Measurements from ENCODE around the gene DUT.
A peak's percentile ranks its signal among the peaks of the same experiment; 100 is the strongest.
"Not testable (repeated sequence)": the region's sequence is repeated elsewhere in the genome, so short reads cannot be mapped to it uniquely, and the experiment has no call there.

Gene DUT

DNA sequence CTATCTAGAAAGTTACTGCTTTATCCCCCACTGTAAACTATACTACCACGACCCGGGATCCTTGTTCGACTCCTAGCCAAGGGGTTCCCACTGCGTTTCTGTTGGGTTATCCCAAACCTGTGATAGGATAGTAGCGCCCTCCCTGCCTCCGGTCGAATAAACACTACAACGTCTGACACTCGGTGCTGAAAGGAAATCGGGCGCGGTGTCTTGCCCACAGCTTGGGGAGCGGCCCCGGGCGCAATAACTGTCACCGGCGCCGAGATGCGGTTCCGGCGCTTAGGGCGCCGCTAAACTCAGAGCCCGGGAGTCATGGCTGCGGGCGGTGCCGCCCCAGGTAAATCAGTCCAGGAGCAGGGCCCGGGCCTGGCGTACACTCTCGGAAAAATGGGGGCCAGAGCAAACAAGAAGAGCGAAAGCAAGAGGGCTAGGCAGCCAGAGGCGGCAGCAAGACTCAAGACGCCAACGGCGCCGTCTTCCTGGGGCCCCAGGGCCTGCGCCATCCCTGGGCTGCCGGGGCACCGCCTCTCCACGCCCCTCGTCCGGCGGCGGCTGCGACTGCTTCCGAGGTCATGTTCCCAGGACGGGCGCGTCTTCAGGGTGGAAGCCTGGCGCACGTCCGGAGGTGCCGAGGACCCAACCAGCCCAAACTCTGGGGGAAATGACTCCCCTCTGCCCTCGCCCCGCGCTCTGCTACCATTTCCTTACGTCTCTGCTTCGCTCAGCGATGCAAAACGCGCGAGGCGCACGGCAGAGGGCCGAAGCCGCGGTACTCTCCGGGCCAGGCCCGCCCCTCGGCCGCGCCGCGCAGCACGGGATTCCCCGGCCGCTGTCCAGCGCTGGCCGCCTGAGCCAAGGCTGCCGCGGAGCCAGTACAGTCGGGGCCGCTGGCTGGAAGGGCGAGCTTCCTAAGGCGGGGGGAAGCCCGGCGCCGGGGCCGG lies at the start of gene DUT:
Gene DUT (plus strand): TSS at position 575 of the 941 bp plus-strand sequence. CDS start 87 bp downstream, at position 662.
- DNase-seq, result peak; percentile 83

- no peak for DNase-seq
Observed at GRCh38 chr15:48281674-48282073, 49.6 kb upstream of the DUT start.

GRCh38 chr15:48282216-48282615 lies 49.0 kb upstream of the DUT start:
- no peak for DNase-seq

DNA sequence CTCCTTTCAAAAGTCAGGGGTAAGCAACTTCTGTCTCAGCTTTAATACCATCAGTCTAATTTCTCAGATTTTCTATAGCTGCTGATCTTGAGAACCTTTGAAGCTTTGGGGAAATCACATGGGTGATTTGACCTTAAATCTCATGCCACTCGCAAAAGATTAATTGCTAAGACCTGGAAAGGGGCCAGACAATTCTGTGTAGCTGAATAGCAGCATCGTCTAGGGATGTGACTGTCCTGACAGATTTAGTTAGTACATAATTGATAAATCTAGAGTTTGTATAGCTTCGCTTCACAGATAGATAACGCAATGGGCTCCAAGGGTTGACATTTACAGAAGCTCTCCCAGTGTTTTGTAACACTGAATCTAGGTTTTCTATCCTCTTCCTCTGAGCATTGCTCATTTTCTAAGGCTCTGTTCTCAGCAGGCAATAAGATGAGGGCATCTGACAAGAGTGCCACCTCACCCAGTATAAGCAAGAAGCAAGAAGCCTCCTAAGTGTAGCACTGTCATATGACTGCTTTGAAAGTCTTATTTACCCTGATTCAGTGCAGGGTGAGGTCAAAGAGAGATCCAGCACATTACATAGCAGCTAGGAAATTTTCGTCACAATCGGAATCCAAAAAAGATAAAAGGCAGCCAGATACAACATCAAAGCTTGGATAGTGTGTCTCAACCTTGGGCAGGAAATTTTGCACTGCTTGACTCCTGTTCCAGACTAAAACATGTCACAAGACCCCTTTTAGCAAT lies 47.7 kb upstream of the DUT start:
- no peak for DNase-seq

- DNase-seq, result peak; percentile 87
Observed at GRCh38 chr15:48285329-48286214, 45.7 kb upstream of the DUT start.

DNA sequence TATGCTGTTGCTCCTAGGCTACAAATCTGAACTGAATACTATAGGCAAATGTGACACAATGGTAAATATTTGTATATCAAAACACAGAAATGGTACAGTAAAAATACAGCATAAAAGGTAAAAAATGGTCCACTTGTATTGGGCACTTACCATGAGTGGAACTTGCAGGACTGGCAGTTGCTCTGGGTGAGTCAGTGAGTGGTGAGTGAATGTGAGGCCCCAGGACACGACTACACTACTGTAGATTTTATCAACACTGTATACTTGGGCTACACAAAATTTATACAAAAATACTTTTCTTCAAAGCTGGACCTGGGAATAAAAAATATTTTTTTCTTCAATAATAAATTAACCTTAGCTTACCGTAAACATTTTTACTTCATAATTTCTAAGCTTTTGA lies 41.6 kb upstream of the DUT start:
- no peak for DNase-seq

GRCh38 chr15:48292458-48292857 lies 38.8 kb upstream of the DUT start:
- no peak for DNase-seq

DNA sequence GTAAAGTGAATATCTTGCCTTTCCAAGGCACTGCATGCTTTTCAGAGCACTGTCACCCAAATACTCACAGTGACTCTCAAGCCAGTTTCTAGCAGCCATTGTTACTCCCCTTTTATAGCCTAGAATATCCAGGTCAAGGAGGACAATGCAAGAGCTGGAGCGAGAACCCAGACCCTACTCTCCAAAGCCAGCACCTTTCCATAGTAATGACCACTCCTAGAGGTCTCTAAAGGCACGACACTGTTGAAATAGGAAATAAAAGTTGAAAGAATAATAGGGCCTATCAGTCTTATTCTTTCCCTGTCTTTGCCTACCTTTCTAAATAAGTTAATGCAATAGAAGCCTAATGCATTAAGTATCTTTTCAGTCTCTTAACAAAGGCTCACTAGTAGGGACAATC lies 33.6 kb upstream of the DUT start:
- no peak for DNase-seq

DNA sequence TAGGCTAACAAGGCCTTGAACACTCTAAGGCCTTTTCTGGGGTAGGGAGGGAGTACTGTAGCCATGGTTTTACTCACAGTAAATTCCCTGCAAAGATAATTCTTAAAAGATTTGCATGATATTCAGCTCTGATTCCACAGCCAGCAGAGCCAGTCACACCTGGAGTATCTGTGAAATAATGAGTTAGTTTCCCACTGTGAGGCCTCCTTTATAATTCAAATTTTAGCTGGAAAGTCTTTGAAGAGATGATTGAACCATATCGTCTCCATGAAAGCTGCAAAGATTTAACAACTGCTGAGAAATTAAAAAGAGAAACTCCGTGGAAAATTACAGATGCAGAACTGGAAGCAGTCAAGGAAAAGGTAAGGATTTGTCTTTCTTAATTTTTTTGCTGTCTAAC lies 32.3 kb upstream of the DUT start:
- DNase-seq, result no peak

DNA sequence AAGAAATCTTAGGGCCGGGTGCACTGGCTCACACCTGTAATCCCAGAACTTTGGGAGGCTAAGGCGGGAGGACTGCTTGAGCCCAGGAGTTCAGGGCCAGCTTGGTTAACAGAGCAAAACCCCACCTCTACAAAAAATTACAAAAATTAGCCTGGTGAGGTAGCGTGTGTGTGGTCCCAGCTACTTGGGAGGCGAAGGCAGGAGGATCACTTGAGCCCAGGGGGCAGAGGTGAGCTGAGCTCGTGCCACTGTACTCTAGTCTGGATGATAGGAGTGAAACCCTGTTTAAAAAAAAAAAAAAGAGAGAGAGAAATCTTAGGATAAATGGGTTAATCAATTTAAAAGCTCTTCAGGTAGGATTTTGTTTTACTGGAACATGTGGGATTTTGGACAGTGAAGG lies 31.2 kb upstream of the DUT start:
- no peak for DNase-seq

DNA sequence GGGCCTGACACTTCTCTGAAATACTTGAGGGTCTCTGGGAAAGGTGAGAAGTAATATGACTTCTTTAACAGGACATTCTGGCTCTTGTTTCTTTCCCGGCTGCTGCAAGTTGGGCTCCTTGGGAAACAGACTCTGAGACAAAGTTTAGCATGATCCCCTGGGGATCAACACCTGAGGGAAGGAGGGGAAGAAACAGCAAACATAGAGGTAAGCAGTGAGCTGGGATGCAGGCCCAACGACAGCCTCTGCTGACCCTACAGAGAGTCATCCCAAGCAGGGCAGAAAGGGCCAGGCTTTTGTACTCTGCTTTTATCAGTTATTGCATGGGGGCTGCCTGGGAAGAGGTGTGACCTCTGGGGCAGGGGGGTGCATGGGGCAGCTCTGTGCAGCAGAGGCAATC lies 26.8 kb upstream of the DUT start:
- no peak for DNase-seq

DNA sequence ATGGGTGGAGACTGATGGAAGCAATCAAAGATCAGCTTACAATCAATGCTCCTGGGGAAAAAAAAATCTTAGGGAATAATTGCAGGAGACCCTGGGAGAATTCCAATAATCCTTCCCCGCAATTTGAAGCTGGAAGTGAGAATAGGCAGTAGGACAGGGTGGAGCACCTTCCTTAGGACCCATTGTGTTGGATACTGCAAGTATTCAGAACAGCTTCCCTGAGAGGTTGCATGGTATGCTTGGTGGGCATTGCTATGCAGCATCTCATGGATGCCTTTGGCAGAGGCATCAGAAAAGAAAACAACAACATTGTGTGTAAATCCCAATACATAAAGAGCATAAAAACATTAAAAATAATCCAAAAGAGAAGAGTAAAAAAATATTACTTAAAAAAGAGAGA lies 24.6 kb upstream of the DUT start:
- DNase-seq, result no peak

DNA sequence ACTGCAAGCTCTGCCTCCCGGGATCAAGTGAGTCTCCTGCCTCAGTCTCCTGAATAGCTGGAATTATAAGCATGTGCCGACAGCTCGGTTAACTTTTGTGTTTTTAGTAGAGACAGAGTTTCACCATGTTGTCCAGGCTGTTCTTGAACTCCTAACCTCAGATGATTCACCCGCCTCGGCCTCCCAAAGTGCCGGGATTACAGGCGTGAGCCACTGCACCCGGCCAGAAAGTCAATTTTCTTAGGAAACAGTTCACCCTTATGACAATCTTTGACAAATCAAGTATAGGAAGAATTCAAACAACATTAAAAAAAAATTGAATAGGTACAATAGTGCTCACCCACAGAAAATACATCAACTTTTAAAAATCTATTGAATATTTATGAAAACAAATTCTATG lies 23.6 kb upstream of the DUT start:
- peak; percentile 23 for DNase-seq

DNA sequence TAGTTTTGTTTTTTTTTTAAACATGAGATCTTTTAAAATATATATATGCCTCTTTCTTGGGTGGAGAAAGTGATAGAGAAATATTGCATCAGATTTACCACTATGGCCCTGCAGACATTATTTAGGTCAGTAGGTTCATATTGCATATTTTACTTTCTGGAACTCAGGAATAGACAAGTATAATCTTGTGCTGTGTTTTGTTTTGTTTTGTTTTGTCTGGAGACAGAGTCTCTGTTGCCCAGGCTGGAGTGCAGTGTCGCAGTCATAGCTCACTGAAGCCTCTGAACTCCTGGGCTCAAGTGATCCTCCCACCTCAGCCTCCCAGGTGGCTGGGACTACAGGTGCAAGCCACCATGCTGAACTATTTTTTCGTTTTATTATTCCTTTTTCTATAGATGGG lies 21.5 kb upstream of the DUT start:
- no peak for DNase-seq

DNA sequence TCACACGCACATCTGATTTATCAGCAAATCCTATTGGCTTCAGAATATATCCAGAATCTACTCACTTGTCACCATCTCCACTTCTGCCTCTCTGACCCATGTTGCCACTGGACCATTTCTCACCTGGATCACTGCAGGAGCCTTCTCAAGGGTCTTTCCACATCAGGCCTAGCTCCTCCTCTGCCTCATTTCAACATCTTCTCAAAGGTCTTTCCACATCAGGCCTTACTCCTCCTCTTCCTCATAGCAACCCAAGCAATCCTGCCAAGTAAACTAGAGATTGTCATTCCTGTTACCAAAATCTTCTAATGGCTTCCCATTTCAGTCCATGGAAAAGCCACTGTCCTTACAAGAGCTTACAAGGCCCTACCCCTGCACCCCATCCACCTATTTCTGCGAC lies 18.0 kb upstream of the DUT start:
- no peak for DNase-seq

DNA sequence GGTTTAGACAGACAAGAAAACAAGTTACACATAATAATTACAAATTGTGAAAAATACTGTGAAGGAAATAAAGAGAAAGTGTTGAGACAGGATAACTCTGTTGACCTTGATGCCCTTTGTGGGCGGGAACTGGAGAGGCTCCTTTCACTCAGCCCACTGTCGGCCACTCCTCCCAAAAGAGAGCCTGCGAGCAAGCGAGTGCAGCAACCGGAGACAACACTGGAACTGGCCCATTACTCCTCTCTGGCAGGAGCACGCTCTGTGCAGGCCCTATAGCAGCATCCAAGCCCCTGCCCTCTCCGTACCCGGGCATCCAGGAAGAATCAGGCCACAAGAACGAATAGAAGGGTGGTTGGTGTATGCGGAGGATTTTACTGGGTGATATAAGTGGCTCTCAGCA lies 16.2 kb upstream of the DUT start:
- DNase-seq, result no peak

DNA sequence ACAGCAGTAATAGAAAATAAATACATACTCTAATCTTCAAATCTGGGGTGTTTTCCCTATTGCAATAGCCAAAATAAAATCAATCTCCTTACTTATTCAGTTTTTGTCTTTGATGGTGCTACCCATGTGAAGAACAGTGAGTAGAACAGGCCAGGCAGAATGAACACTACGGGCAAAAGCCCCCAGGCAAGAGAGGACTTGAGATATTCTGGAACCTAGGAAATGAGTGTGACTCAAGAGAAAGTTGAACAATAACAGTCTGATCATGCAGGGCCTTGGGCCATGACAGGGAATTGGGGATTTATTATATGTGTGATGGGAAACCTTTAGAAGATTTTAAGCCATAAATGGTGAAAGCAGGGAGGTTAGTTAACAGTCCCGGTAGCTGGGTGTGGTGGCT lies 14.0 kb upstream of the DUT start:
- no peak for DNase-seq

DNA sequence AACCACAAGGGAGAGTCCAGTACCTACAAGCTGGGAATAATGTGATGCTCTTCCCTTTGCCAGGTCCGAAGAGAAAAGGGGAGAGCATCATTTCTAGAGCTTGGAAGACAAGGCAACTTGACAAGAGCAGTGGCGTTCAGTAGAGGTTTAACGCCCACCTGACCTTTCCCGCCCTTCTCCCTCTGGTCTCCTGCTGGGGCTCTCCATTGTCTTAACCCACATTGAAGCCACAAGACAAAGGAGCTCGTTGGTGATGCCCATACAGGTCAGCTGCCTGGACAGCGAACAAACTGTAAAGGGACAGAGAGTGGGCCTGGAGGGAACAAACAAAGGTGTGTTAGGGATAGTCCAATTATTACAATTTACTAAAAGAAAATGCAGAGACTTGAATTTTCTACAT lies 13.1 kb upstream of the DUT start:
- no peak for DNase-seq

GRCh38 chr15:48323294-48323693 lies 7.9 kb upstream of the DUT start:
- DNase-seq, result no peak

DNA sequence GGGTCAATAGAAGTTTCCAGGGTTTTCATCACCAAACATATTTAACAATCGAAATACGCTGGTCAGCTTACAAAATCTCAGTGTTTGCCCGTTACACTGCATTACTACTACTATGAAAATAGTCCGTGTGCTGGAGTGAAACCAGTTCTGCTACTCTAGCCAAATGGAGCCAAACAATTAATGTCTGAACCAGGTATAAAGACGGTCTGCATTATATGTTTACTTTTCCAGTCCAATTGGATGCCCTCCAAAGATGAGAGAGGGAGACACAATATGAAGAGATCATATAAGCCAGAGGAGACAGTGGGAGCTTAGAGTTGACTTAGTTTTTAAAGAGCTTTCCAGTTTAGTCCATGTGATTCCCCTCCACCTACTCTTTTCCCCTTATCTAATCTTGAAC lies 6.3 kb upstream of the DUT start:
- DNase-seq, result no peak

DNA sequence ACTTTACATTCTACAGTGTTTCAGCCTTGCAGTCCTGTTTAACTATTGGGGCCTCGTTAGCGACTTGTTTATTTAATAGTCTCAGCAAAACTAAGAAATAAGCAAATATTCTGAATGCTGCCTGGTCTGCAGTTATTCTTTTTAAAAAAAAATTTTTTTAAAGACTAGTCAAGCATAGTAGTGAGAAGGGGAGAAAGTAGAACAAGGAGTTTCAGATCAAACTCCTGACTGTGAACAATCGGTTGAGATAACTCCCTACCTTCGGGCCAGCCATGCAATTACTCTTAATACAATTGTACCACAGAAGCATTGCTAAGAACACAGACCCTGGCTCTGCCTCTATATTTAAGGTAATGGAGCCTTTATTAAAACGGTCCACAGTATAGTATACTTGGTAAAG lies 5.8 kb upstream of the DUT start:
- DNase-seq, result no peak

GRCh38 chr15:48326180-48326579 lies 5.0 kb upstream of the DUT start:
- not testable (repeated sequence) for DNase-seq

- DNase-seq, result peak; percentile 15
Observed at GRCh38 chr15:48330105-48330785, 984 bp upstream of the DUT start.
